ENCODE measurements around the gene DDC.

The DDC gene

DNA sequence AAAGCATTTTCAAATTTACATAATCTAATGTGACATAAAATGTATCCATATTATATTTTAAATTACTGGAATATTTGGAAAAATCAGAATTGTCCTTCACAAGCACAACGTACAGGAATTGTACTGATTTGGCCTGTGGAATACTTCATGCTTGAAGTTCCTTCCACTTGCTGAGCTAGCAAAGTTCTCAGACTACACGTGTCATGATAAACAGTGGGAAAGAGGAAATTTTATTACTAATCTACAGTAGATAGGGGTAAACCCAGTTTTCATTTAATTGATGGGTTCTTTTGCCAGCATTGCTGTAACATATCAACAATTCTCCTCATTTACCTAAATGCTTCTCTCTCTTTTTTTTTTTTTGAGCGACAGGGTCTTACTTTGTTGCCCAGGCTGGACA, 69.5 kb downstream of the DDC start:
- no peak for TF ChIP-seq JUND (IDR thresholded peaks at IDR 0.05; ENCODE audit: low read depth)
- no peak for DNase-seq (ENCODE audit: low read depth in 1 of 2, low spot score in 1 of 2)
- in situ Hi-C loops (cut with HindIII; ENCODE audit: low pct_unique_long_range_greater_than_20kb, low sequenced_read_pairs) = no loop called here

DNA sequence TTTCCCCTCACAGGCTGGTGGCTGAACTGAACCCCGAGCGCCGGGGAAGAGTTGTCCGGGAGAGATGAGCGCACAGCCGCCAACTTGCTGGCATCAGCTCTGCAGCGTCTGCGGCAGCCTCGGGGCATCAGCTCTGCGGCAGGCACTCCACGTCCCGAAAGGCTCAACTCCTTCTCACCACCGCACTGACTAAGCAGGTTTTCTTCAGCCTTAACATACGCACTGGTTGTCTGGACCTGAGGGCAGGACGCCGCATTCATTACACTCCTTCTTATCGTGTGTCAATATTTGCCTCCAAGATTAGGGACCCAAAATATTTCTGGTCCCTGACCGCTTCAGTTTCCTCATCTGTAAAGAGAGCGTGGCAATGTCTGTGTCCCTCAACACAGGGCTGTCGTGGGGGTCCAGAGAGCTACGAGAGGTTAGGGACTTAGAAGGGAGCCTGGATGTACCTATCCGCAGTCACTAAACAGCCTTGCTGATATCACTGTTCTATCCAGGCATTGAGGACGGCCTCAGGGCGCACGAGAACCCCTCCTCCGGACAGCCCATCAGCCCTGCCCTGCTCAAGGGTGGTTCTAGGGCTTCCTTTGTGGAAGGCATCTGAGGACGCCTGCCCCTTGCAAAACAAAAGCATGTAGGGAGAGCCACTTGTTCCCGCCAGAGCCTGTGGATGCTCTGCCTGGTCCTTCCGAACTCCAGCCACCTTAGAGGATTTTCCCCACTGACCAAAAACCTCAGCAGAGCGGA, 72.3 kb downstream of the DDC start:
- no peak for TF ChIP-seq JUND (IDR thresholded peaks at IDR 0.05; ENCODE audit: low read depth)
- in situ Hi-C loops (cut with HindIII; ENCODE audit: low pct_unique_long_range_greater_than_20kb, low sequenced_read_pairs) = no loop called here
- peak; percentile 18 to 79 for DNase-seq (ENCODE audit: low read depth in 1 of 2, low spot score in 1 of 2)

DNA sequence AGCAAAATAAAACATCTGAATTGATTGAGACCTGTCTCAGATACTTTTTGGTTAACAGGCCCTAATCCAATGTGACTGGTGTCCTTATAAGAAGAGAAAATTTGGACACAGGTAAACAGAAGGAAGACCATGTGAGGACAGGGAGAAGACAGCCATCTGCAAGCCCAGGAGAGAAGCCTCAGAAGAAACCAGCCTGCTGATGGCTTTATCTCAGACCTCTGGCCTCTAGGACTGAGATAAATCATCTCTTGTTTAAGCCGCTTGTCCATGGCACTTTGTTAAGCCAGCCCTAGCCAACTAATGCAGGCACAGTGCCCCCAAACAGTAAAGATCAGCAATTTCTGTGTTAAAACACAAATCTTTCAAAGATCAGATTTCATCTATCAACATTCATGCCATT, 73.3 kb downstream of the DDC start:
- TF ChIP-seq JUND (IDR thresholded peaks at IDR 0.05; ENCODE audit: low read depth) = no peak
- in situ Hi-C loops (cut with HindIII; ENCODE audit: low pct_unique_long_range_greater_than_20kb, low sequenced_read_pairs) = no loop called here
- DNase-seq (ENCODE audit: low read depth in 1 of 2, low spot score in 1 of 2) = no peak

DNA sequence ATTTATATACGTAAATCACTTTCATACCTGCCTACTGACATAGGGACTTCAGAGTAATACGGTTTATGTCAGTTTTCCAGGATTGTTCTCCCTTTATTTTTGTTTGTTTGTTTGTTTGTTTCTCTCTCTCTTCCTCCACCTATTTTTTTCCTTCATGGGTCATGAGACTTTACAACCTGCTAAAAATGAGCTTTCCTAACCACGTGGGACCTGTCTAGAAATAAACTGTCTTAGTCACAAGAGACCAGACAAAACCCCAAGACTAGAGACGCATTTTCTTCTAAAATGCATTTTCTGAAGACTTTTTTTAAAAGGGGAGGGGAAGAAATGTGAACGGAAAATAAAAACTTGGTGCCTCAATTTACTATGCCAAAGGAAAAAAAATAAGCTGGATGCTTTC, 74.0 kb downstream of the DDC start:
- in situ Hi-C loops (cut with HindIII; ENCODE audit: low pct_unique_long_range_greater_than_20kb, low sequenced_read_pairs) = no loop called here
- DNase-seq (ENCODE audit: low read depth in 1 of 2, low spot score in 1 of 2) = no peak
- TF ChIP-seq JUND (IDR thresholded peaks at IDR 0.05; ENCODE audit: low read depth) = no peak

DNA sequence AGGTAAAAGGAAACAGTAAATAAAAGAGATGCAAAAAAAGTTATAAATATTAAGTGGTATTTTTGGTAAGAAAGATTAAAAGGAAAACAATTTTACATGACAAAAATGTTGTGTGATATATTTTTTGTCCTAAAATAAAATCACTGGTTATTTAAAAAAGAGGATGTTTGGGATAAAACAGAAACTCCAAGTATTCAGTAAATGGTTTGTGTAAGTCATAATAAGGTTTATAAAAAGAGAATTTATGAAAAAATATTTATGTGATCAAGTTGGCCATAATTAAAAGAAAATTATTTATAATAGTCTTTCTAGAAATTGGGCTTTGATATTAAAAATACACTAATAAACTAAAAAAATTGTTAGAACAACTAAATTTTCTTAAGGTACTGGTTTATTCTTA, 76.8 kb downstream of the DDC start:
- in situ Hi-C loops (cut with HindIII; ENCODE audit: low pct_unique_long_range_greater_than_20kb, low sequenced_read_pairs) = no loop called here
- TF ChIP-seq JUND (IDR thresholded peaks at IDR 0.05; ENCODE audit: low read depth) = no peak
- DNase-seq (ENCODE audit: low read depth in 1 of 2, low spot score in 1 of 2) = no peak

DNA sequence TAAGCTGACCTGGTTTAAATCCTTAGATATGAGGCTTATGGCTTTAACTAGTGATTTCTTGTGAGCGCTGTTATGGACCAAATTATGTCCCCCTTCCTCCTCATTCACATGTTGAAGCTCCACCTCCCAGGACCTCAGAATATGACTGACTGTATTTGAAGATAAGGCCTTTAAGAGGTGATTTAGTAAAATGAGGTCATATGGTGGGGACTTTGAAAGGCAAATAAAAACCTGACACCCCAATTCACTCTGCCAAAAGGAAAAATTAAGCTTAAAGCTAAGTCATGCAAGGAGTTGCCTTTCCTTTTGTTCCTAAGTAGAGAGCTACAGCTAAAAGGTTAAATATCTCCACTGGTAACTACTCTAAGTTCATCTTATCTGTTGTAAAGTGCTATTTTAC, 78.7 kb downstream of the DDC start:
- DNase-seq (ENCODE audit: low read depth in 1 of 2, low spot score in 1 of 2) = no peak
- in situ Hi-C loops (cut with HindIII; ENCODE audit: low pct_unique_long_range_greater_than_20kb, low sequenced_read_pairs) = no loop called here

DNA sequence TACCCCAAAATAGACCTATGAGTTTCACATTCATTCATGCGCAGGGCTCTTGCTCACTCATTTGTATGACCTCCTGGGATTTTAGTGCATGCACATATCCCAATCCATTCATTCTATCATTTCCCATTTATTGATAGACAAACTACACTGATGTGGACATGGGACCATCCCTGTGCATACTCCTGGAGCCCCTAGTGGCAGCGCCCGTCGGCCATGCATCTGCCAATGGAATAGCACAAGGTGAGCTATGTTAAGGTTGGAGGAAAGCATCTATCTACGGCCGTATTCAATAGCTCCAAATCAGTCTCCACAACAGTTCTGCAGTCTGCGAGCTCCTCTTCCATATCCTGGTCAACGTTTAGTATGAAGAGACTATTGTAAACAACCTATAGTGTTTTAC, 83.3 kb downstream of the DDC start:
- no peak for DNase-seq (ENCODE audit: low read depth in 1 of 2, low spot score in 1 of 2)
- in situ Hi-C loops (cut with HindIII; ENCODE audit: low pct_unique_long_range_greater_than_20kb, low sequenced_read_pairs) = no loop called here
- TF ChIP-seq JUND (IDR thresholded peaks at IDR 0.05; ENCODE audit: low read depth) = no peak

More for the DNA sequence above, 78.7 kb downstream of the DDC start:
- TF ChIP-seq JUND (IDR thresholded peaks at IDR 0.05; ENCODE audit: low read depth) = no peak

DNA sequence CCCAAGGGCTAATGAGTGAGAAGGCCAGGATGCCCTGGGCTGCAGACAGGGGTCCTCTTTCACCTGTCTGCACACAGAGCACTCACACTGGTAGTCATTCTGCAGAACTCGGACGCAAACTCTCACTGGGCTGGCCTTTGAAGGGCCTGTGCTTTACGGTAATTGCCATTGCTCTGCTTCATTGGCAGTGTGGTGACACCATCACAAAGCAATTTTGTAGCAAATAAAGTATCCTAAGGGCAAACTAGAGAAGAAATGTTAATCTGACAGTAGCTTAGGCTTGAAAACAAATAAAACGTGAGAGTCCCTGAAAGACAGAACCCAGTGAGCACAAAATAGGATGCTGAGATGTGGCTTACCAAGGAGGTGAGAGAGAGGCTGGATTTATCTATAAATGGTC, 84.4 kb downstream of the DDC start:
- in situ Hi-C loops (cut with HindIII; ENCODE audit: low pct_unique_long_range_greater_than_20kb, low sequenced_read_pairs) = no loop called here
- no peak for DNase-seq (ENCODE audit: low read depth in 1 of 2, low spot score in 1 of 2)
- no peak for TF ChIP-seq JUND (IDR thresholded peaks at IDR 0.05; ENCODE audit: low read depth)

DNA sequence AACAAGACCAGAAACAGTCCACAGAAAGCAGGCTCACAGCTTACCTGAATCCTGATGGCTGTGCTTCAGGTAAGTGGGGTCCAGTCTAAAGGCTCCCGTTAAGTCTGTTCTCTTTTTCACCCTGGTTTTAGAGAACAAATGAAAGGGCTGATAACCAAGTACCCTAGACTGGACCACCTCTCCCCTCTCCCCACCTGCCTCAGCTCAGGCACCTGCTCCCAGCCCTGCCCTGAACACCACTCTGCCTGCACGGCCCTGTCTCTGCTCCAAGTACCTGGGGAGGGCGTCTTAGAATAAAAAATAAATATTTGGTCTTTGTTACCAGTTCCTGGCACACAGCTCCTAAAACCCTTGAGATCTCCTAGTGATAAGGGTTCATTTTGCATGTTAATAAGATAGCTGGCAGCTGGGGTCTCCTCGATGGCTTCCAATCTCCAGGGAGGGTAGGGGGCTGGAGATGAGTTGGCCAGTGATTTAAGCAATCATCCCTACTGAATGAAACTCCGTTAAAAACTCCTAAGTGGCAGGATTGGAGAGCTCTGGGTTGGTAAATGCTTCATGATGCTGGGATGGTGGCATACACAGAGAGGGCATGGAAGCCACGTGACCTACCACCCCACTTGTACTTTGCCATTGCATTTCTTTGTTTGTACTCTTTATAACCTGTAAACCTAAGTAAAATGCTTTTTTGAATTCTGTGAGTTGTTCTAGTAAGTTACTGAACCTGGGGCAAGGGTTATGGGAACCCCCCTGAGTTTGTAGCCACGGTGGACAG, 85.3 kb downstream of the DDC start:
- TF ChIP-seq JUND (IDR thresholded peaks at IDR 0.05; ENCODE audit: low read depth) = no peak
- in situ Hi-C loops (cut with HindIII; ENCODE audit: low pct_unique_long_range_greater_than_20kb, low sequenced_read_pairs) = no loop called here
- DNase-seq (ENCODE audit: low read depth in 1 of 2, low spot score in 1 of 2) = no peak

DNA sequence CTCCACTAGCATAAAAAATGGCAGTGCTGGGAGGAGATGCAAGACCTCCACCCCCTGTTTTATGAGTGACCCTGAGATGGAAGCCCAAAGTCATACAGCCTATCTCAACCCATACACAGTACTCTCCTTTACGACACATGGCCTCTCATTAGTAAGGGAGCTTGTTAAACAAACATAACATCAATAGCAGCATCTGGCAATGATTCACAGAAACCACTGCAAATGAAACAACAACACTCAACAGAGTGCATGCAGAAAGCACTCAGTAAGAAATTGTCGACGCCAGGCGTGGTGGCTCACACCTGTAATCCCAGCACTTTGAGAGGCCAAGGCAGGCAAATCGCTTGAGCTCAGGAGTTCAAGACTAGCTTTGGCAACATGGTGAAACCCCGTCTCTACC, 87.6 kb downstream of the DDC start:
- in situ Hi-C loops (cut with HindIII; ENCODE audit: low pct_unique_long_range_greater_than_20kb, low sequenced_read_pairs) = no loop called here
- TF ChIP-seq JUND (IDR thresholded peaks at IDR 0.05; ENCODE audit: low read depth) = no peak
- no peak for DNase-seq (ENCODE audit: low read depth in 1 of 2, low spot score in 1 of 2)

DNA sequence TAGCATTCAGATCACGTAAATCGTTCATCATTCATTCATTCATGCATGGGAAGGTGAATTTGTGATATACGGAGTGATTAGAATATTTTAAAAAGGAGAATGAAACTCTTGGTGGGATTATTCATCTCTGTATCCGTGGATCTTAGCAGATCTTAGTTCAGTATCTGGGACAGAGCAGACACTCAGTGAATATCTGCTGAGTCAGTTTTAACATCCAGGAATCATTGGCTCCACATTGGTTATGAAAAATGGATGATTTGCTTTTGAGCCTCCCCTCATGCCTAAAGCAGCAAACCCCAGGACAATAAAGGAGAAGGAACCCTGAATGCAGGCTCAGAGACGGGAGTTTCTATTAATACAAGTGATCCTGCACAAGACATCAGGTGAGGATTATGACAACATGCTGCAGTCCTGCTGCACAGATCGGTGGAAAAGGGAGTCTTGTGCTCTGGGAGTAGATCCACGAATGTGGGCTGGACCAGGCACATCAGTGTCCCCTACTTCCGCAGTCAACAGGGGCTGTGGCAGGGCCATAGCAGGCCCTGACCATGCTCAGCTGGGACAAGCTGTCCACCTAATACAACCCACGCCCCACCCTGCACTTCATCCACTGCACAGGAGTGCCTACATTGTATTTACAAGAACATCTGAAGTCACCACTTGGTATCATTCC, 88.1 kb downstream of the DDC start:
- in situ Hi-C loops (cut with HindIII; ENCODE audit: low pct_unique_long_range_greater_than_20kb, low sequenced_read_pairs) = no loop called here
- no peak for TF ChIP-seq JUND (IDR thresholded peaks at IDR 0.05; ENCODE audit: low read depth)
- no peak for DNase-seq (ENCODE audit: low read depth in 1 of 2, low spot score in 1 of 2)

DNA sequence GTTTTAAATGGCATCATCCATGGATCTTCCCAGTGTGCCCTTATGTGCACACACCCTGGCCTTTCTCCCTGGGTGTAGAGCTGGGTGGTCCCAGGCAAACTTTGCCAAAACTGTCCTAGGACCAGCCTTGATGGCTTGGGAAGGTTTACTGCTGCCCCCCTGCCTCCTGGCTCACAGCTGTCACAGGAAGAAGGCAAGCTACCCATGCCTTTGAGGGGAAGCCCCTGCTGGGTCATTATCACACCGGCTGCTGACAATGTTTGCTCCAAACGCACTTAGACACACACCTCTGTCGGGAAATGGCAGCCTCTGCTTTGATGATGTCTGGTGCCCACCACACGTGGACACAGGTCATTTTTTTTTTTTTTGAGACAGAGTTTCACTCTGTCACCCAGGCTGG, 89.9 kb downstream of the DDC start:
- no peak for DNase-seq (ENCODE audit: low read depth in 1 of 2, low spot score in 1 of 2)
- in situ Hi-C loops (cut with HindIII; ENCODE audit: low pct_unique_long_range_greater_than_20kb, low sequenced_read_pairs) = no loop called here

More for the DNA sequence above, 89.9 kb downstream of the DDC start:
- TF ChIP-seq JUND (IDR thresholded peaks at IDR 0.05; ENCODE audit: low read depth) = no peak

Measured in T47D (cell line).